ENCODE data around the gene HMGCR.

The HMGCR gene

DNA sequence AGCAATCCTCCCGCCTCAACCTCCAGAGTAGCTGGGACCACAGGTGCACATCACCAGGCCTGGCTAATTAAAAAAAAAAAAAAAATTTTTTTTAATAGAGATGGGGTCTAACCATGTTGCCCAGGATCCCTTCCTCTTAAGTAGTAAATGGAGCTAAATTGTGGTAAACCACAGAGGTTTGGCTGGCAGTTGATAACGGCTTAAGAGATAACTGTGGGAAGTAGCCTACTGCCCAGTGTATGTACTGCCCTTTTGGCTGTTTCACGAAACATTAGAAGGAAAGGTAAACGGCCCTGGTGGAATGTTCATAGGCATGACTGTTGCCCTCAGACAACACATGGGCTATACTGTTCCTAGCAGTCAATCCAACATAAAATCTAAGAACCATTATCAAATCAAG, 44.4 kb downstream of the HMGCR start:
- DNase-seq (ENCODE audit: low spot score): no peak

DNA sequence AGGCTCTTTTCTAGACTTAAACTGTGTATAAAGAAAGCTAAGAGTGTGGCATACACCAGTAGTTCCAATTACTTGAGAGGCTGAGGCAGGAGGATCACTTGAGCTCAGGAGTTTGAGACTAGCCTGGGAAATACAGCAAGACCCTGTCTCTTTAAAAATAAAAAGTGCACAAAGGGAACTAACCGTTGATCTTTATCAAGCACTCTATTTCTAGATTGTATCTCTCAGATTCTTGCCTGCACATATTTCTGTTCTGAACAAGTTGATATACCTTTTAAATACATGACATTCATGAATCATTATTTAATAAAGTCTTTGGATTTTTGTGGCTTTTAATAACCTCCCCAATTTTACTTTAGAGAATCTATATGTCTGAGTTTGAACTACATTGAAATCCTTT, 47.2 kb downstream of the HMGCR start:
- DNase-seq (ENCODE audit: low spot score): no peak

DNA sequence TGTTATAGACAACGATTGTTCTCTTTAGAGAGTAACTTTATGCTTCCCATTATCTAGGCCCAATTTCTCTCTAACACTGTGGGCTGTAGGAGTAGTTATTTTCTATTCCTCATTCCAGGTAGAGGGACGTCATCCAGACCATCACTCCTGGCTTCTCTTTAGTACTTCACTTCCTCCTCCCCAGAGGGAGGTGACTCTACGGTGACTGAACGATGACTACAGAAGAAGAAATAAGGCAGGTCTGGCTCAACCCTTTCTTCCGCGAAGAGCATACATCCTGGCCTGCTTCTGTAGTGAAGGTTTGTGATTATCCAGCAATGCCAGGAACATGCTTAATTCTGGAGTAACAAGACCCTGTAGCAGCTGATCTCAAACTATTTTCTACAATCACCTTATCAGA, 50.8 kb downstream of the HMGCR start:
- DNase-seq (ENCODE audit: low spot score): no peak

DNA sequence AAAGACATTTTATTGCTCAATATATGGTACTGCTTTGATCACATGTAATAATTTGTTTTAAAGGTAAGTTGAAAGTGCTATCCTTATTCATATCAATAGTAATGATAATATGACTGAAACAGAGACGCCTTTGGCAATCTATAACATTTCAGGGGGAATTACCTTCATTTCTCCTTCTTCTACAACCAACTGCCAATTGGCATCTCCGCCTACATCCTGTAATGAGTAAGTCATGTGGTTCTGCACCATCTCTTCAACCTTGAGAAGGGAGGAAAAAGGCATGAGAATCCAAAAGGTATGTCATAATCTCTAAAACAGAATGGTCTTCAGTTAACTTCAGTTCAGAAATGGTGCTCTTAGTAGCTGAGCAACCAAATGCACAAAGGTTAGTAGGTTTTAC, 52.4 kb downstream of the HMGCR start:
- no peak for DNase-seq (ENCODE audit: low spot score)

DNA sequence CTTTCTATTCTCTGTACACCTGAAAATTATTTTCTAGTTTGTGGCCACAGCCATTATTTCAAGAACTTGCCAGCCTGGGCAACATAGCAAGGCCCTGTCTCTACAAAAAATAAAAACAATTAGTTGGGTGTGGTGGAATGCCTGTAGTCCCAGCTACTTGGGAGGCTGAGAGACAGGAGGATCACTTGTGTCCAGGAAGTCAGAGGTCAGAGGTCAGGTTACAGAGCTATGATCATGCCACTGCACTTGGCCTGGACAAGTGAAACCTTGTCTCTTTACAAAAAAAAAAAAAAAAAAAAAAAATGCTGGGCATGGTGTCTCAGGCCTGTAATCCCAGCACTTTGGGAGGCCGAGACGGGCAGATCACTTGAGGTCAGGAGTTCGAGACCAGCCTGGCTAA, 58.3 kb downstream of the HMGCR start:
- no peak for DNase-seq (ENCODE audit: low spot score)

DNA sequence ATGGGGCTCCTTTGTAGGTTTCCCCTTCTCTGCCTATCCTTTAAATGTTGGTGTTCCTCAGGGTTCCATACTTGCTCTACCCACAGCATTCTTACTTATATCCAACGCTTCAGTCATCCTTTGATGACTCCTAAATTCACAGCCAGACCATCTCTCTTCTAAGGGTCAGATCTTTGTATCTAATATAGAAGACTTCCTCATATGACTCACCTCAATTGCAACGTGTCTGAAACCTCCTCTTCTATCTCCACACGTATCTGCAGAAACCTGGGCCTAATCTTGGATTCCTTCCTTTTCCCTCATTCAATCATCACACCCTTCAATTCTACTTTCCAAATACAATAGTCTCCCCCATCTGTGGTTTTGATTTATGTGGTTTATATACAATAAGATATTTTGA, 68.3 kb downstream of the HMGCR start:
- DNase-seq (ENCODE audit: low spot score): no peak

All from GM03348 (cell line).